ES-I3 (cell line): ENCODE data around the gene TSPAN10.
"Not testable (repeated sequence)": the region's sequence is repeated elsewhere in the genome, so short reads cannot be mapped to it uniquely, and the experiment has no call there.

ENCODE experiments used
- H3K36me3 ChIP-seq: 2 replicates; pipeline ENCODE4 v1.6.1; 2013; ENCODE audit warnings: mild to moderate bottlenecking, low read length, control low read depth, moderate library complexity; ENCODE audit not compliant: insufficient read depth
- H3K4me1 ChIP-seq: 2 replicates; pipeline ENCODE4 v1.6.1; 2013; ENCODE audit warnings: mild to moderate bottlenecking, control low read depth, low read length; ENCODE audit not compliant: insufficient read depth
- H3K9ac ChIP-seq: 2 replicates; pipeline ENCODE4 v1.6.1; 2013; ENCODE audit warnings: low read depth, mild to moderate bottlenecking, low read length, moderate library complexity
- H3K9me3 ChIP-seq: 2 replicates; pipeline ENCODE4 v1.6.1; 2013; ENCODE audit warnings: mild to moderate bottlenecking, low read length, moderate library complexity; ENCODE audit not compliant: control insufficient read depth, insufficient read depth

TSPAN10 gene

DNA sequence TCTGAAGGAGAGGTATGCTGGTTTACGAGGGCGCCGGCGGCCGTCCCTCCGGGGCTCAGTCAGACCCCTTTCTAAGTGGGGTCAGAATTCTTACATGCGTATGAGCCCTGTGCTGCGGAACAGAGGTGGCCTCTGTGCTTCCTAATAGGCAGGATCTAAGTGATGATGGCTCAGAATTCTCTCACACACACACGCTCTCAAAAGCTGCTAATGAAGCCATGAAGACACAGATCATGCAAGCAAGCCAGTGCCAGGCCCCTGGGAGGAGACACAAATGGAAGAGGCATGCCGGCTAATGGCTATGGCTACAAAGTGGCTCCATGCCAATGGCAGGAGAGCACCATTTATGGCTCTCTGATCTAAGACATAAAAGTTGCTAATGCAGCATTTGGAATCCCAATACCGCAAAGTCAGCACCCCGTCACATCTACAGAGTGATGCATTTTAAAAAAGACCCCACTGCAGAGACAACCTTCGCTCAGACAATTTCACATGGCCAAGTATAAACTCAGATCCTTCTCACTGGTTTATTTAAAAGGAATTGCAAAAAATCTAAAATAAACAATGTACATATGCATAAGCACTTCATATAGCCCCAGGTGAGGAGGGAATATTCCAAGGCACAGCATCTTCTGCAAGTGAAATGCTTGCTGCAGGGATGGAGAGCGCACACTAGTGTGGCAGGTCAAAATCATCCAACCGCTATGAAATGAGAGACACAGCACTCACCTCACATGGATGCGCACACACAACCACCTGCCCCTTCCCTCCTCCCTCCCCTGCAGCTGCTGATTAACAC, 24.6 kb upstream of the TSPAN10 start:
- Histone ChIP-seq H3K36me3 (peaks cover 62% of the 10 kb centered on the region), H3K4me1 (no peaks in the 10 kb centered on the region), H3K9ac (no peak overlapping the region), H3K9me3 (no peaks in the 10 kb centered on the region)

DNA sequence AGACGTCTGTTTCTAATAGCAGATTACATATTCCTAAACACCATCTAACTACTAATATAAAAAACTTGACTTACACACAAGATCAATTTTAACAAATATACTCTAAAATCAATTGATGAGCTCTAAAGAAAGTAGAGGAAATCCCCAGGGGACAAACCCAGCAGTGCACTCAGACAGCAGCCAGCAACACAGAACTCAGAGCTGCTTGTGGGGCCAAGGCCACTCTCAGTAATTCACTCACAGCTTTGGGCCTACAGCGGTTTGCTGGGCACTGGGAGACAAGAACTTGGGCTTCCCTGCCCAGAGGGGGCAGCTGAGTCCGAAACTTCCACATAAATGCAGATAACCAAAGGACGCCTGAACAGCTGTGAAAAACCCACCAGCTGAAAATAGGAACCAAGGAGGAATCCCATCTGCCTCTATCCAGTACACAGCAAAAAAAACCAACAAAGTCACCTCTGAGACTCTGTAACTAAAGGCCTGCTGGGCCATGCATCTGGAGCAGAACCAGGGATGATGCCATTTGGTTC, 21.5 kb upstream of the TSPAN10 start:
- H3K9ac ChIP-seq: no peak overlapping the region
- H3K4me1 ChIP-seq: no peaks in the 10 kb centered on the region
- H3K9me3 ChIP-seq: no peaks in the 10 kb centered on the region
- H3K36me3 ChIP-seq: peaks cover 44% of the 10 kb centered on the region

DNA sequence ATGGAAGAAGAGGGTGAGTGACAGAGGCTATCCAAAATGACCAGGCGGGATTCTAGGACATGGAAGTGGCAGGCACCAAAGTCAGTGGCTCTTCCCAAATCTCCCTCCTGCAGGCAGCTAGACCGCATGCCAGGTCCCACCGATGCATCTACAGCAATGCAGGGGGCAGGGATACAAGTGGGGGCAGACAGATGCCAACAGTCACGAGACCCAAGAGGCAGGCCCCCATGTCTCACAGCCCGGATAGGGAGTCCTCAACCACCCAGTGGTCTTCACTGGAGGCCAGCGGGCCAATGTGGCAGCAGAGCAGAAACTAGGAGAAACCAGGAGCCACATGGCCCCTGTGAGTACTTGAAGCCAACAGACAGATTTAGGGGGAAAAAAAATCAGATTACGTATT, 20.1 kb upstream of the TSPAN10 start:
- H3K9ac ChIP-seq: no peak overlapping the region
- no peaks in the 10 kb centered on the region for H3K9me3 ChIP-seq
- H3K4me1 ChIP-seq: no peaks in the 10 kb centered on the region
- peaks cover 54% of the 10 kb centered on the region for H3K36me3 ChIP-seq

DNA sequence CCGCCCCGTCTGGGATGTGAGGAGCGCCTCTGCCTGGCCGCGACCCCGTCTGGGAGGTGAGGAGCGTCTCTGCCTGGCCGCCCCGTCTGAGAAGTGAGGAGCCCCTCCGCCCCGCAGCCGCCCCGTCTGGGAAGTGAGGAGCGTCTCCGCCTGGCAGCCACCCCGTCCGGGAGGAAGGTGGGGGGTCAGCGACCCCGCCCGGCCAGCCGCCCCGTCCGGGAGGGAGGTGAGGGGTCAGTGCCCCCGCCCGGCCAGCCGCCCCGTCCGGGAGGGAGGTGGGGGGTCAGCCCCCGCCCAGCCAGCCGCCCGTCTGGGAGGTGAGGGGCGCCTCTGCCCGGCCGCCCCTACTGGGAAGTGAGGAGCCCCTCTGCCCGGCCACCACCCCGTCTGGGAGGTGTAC, 18.7 kb upstream of the TSPAN10 start:
- not testable (repeated sequence) for H3K9ac ChIP-seq, H3K4me1 ChIP-seq, H3K9me3 ChIP-seq
- H3K36me3 ChIP-seq: peaks cover 51% of the 10 kb centered on the region

DNA sequence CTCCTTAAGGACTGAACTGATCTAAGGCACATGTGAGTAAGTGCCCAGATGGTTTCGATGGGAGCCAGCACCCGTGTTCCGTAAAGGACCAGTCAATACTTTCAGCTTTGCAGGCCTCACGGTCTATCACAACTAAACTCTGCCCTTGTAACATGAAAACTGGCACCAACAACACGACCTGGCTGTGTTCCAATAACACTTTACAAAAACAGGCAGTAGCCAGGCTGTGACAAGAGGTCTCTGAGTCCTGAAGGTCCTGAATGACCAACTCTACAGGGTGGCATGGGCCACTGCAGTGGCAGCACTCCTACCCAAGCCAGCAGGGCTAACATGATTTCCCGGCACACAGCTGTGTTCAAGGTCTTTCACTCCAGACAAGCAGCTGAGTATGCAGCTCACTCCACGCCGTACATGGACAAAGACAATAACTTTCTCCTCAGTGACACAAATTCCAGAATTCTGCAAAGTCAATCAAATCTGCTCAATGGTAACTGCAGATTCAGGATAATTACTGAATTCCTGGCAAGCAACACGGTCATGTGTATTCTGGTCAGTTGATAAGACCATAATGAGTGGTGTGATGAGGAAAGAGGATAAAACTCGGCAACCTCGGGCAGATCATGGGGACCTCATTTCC, 15.4 kb upstream of the TSPAN10 start:
- H3K4me1 ChIP-seq: no peaks in the 10 kb centered on the region
- H3K9ac ChIP-seq: no peak overlapping the region
- H3K36me3 ChIP-seq: peaks cover 55% of the 10 kb centered on the region
- no peaks in the 10 kb centered on the region for H3K9me3 ChIP-seq

DNA sequence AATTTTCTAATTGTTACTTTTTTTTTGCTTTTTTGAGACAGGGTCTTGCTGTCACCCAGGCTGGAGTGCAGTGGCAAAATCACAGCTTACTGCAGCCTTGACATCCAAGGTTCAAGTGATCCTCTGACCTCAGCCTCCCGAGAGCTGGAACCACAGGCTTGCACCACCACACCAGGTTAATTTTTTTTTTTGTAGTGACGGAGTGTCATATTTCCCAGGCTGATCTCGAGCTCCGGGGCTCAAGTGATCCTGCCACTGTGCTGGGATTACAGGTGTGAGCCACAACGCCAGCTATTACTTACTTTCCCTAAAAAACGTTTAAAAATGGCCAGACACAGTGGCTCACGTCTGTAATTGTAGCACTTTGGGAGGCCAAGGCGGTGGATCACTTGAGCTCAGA, 6.7 kb upstream of the TSPAN10 start:
- peaks cover 20% of the 10 kb centered on the region for H3K36me3 ChIP-seq

DNA sequence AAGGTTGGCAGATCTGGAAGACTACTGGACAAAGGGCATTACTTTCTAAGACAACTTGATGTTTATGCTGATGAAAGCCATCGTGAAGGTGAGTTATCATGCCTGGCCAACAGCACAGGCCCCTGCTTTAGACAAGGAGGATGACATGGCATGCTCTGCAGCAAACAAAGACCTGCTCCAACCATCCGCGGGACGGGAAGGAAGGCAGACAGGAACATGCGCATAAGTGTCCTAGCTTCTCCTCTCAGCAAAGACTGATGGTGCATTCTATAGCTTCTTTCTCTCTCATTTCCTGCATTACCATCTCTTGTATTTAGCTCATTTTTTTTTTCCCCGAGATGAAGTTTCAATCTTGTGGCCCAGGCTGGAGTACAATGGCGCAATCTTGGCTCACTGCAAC, 5.5 kb upstream of the TSPAN10 start:
- peaks cover 3% of the 10 kb centered on the region; the same call in 1 of the 2 replicates for H3K4me1 ChIP-seq
- no peak overlapping the region for H3K9ac ChIP-seq
- H3K9me3 ChIP-seq: no peaks in the 10 kb centered on the region
- H3K36me3 ChIP-seq: peaks cover 15% of the 10 kb centered on the region

More for the DNA sequence above, 6.7 kb upstream of the TSPAN10 start:
- H3K9me3 ChIP-seq: no peaks in the 10 kb centered on the region
- H3K9ac ChIP-seq: no peak overlapping the region
- H3K4me1 ChIP-seq: no peaks in the 10 kb centered on the region; the same call in 1 of the 2 replicates

DNA sequence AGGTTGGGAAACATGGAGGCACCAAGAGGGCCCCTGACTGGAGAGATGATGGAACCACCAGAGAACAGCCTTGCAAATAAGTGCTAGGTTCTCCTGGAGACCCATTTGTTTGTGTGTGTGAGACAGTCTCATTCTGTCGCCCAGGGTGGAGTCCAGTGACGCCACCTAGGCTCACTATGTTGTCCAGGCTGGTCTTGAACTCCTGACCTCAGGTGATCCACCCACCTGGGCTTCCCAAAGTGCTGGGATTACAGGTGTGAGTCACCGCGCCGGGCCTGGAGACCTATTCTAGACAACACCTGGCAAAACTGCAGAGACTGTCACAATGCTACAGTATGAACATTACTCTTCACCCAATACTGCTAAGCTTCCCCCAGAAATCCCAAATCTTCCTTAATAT, 1.6 kb upstream of the TSPAN10 start:
- no peaks in the 10 kb centered on the region for H3K9me3 ChIP-seq
- no peaks in the 10 kb centered on the region; the same call in 1 of the 2 replicates for H3K36me3 ChIP-seq
- H3K4me1 ChIP-seq: peaks cover 3% of the 10 kb centered on the region; the same call in 1 of the 2 replicates
- peak overlapping the region; percentile 92; the same call in 1 of the 2 replicates for H3K9ac ChIP-seq

DNA sequence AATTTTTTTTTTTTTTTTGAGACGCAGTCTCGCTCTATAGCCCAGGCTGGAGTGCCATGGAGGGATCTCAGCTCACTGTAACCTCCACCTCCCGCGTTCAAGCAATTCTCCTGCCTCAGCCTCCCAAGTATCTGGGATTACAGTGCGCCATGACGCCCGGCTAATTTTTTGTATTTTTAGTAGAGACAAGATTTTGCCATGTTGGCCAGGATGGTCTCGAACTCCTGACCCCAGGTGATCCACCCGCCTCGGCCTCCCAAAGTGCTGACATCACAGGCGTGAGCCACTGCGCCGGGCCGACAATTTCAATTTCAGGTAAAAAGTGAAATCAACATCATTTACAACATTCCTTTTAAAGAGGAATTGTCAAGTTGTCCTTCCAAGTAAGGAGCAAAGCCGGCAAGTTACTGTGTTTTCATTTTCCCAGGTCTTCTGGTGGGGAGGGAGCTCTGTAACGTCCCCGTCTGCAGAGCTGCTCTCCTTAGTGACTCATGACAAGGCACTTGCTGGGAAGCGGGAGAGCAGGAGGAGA, 957 bp upstream of the TSPAN10 start:
- H3K4me1 ChIP-seq: peaks cover 3% of the 10 kb centered on the region; the same call in 1 of the 2 replicates
- no peaks in the 10 kb centered on the region for H3K9me3 ChIP-seq
- peak overlapping the region; percentile 92 for H3K9ac ChIP-seq
- H3K36me3 ChIP-seq: no peaks in the 10 kb centered on the region; the same call in 1 of the 2 replicates

DNA sequence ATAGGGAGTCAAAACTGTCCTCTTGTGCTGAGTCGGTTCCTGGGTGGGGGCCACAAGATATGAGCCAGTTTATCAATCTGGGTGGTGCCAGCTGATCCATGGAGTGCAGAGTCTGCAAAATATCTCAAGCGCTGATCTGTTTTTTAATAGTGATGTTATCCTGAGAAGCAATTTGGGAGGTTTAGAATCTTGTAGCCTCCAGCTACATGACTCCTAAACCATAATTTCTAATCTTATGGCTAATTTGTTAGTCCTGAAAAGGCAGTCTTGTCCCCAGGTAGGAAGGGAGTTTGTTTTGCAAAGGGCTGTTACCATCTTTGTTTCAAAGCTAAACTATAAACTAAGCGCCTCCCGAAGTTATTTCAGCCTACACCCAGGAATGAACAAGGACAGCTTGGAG, 1.7 kb downstream of the TSPAN10 start:
- peaks cover 11% of the 10 kb centered on the region; the same call in 1 of the 2 replicates for H3K4me1 ChIP-seq
- no peaks in the 10 kb centered on the region for H3K9me3 ChIP-seq
- no peaks in the 10 kb centered on the region; the same call in 1 of the 2 replicates for H3K36me3 ChIP-seq
- no peak overlapping the region for H3K9ac ChIP-seq

DNA sequence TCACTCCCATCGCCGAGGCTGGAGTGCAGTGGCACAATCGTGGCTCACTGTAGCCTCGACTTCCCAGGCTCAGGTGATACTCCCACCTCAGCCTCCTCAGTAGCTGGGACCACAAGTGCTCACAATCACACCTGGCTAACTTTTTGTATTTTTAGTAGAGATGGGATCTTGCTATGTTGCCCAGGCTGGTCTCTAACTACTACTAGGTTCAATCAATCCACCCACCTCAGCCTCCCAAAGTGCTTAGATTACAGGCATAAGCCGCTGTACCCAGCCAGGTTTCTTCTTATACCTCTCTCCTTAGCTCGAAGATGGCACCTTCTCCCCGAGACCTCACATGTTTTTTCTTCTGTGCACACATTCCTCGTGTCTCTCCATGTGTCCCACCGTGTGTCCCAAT, 3.0 kb downstream of the TSPAN10 start:
- H3K36me3 ChIP-seq: no peaks in the 10 kb centered on the region
- H3K9me3 ChIP-seq: no peaks in the 10 kb centered on the region
- H3K9ac ChIP-seq: no peak overlapping the region
- H3K4me1 ChIP-seq: peaks cover 11% of the 10 kb centered on the region; the same call in 1 of the 2 replicates

DNA sequence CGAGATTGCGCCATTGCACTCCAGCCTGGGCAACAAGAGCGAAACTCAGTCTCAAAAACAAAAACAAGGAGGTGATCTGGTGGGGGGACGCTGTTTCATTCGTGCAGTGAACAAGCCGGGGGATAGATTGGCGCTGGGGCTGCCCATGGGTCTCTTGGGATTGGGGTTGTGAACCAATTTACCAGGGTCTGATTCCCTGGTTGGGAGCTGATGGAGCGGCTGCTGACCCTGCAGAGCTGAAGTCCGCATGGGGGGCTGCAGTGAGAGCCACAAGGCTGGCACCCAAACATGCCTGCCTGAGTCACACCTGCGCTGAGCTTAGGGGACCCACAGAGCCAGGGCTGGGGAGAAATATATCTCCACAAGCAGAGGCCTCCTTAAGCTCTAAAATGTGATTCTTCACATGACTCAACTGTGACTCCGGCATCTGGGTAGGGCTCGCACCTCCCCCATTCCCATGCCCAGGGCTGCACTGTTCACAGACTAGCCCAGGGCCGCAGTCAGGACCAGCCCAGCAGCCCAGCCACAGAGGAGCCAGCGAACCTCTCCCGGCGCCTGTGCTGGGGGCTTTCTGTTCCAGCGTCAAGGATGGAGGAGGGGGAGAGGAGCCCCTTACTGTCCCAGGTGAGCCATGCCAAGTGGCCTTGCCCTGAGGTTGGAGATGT, 5.0 kb downstream of the TSPAN10 start:
- H3K4me1 ChIP-seq: peaks cover 8% of the 10 kb centered on the region; the same call in 1 of the 2 replicates
- no peak overlapping the region for H3K9ac ChIP-seq
- no peaks in the 10 kb centered on the region for H3K36me3 ChIP-seq
- H3K9me3 ChIP-seq: no peaks in the 10 kb centered on the region

DNA sequence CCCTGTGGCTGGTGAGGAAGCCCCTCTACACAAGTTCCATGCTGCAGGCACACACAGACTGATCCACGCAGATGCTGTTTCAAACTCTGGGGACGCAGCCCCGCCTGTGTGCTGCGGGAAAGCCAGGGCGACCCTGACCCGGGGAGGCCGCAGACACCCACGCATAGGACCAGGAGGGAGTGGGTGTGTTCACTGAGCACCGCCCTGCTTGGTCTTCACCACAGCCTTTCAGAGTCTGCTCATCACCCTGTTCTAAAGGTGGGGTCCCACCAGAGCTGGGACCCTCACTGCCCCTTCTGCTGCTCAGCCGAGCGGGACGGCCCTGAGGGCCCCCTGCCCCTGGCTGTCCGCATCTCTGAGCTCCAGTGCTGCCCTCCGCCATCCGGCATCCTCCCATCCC, 7.5 kb downstream of the TSPAN10 start:
- Histone ChIP-seq H3K9ac (no peak overlapping the region), H3K4me1 (peaks cover 14% of the 10 kb centered on the region; the same call in 1 of the 2 replicates), H3K9me3 (no peaks in the 10 kb centered on the region), H3K36me3 (no peaks in the 10 kb centered on the region)
